H1 (cell line): ENCODE data around the gene PTPN3. TPM values are rescaled to one million over a fixed set of nuclear protein-coding genes. Genes with fewer than 3 reads are reported as not detected.

ENCODE experiments used
- KDM5A ChIP-seq: fragments of 200-600 bp; IDR thresholded peaks from 2 replicates; pipeline ENCODE4 v1.7.1; 2012; ENCODE audit warnings: mild to moderate bottlenecking, low read length, inconsistent platforms, mixed read lengths
- polyA plus RNA-seq, 7 experiments: library from polyadenylated mRNA; depleted of rRNA in 3 of 7; stranded (reverse) in 5 of 7; unstranded in 2 of 7; fragments of >200 nt in 5 of 7; fragments of 200-250 nt in 2 of 7; gene quantifications; 1 replicate in 5 of 7; 2 replicates in 1 of 7; 4 replicates in 1 of 7; pipeline versions ENCODE4 v1.2.1 to v1.2.3, GENCODE V29; 2011 to 2013; ENCODE audit warnings: missing spikeins in 2 of 7, mixed read lengths in 2 of 7
- total RNA-seq: library from RNA; stranded (reverse); fragmentation: NEBNext Ultra II Directional; extraction: Animal tissue kit (Norgen Biotek cat#: 25700); gene quantifications from 2 replicates; pipeline ENCODE4 v1.2.1, GENCODE V29; 2021
- TF ChIP-seq, protein P1 (sequence below): fragments of 300-600 bp; sonication (generic); IDR thresholded peaks from 2 replicates; pipeline ENCODE4 v1.7.1; 2012; ENCODE audit warnings: low read length, moderate library complexity, mild to moderate bottlenecking, inconsistent platforms; ENCODE audit not compliant: insufficient replicate concordance

PTPN3 gene
- total and polyA plus RNA-seq, 2 of the 8 experiments (the other 6 are each of a cell fraction or from before 2014, with no cell fraction given): 2.9 to 3.7 TPM

DNA sequence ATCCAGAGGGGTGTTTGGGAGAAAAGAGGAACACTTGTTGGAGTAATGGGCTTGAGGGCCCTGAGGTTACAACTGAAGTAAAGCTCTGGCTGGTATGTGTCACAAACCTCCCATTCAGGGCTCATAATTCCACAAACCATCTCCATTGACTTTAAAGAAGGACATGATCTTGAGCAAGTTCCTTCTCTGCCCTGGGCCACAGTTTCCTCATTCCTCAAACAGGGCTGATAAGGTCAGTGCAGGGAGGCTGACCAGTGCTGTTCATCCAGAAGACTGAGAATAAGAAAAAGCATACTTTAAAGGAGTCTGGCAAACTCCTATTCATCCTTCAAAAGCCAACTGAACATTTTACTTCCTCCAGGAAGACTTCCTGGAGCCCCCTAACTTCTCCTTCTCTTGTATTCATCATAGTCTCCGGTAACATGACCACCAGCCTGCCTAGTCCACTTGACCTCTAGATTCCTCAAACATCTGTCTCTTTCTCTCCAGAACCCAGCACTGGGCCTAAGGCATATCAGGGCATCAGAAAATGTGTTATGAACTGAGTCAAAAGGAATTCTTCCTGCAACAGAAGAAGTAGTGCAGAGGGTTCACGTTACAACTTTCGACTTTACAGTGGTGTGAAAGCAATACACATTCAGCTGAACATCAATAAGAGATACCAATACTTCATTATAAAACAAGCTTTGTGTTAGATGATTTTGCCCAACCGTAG, 20.7 kb upstream of the PTPN3 start (continued):
- TF ChIP-seq, protein P1, sequence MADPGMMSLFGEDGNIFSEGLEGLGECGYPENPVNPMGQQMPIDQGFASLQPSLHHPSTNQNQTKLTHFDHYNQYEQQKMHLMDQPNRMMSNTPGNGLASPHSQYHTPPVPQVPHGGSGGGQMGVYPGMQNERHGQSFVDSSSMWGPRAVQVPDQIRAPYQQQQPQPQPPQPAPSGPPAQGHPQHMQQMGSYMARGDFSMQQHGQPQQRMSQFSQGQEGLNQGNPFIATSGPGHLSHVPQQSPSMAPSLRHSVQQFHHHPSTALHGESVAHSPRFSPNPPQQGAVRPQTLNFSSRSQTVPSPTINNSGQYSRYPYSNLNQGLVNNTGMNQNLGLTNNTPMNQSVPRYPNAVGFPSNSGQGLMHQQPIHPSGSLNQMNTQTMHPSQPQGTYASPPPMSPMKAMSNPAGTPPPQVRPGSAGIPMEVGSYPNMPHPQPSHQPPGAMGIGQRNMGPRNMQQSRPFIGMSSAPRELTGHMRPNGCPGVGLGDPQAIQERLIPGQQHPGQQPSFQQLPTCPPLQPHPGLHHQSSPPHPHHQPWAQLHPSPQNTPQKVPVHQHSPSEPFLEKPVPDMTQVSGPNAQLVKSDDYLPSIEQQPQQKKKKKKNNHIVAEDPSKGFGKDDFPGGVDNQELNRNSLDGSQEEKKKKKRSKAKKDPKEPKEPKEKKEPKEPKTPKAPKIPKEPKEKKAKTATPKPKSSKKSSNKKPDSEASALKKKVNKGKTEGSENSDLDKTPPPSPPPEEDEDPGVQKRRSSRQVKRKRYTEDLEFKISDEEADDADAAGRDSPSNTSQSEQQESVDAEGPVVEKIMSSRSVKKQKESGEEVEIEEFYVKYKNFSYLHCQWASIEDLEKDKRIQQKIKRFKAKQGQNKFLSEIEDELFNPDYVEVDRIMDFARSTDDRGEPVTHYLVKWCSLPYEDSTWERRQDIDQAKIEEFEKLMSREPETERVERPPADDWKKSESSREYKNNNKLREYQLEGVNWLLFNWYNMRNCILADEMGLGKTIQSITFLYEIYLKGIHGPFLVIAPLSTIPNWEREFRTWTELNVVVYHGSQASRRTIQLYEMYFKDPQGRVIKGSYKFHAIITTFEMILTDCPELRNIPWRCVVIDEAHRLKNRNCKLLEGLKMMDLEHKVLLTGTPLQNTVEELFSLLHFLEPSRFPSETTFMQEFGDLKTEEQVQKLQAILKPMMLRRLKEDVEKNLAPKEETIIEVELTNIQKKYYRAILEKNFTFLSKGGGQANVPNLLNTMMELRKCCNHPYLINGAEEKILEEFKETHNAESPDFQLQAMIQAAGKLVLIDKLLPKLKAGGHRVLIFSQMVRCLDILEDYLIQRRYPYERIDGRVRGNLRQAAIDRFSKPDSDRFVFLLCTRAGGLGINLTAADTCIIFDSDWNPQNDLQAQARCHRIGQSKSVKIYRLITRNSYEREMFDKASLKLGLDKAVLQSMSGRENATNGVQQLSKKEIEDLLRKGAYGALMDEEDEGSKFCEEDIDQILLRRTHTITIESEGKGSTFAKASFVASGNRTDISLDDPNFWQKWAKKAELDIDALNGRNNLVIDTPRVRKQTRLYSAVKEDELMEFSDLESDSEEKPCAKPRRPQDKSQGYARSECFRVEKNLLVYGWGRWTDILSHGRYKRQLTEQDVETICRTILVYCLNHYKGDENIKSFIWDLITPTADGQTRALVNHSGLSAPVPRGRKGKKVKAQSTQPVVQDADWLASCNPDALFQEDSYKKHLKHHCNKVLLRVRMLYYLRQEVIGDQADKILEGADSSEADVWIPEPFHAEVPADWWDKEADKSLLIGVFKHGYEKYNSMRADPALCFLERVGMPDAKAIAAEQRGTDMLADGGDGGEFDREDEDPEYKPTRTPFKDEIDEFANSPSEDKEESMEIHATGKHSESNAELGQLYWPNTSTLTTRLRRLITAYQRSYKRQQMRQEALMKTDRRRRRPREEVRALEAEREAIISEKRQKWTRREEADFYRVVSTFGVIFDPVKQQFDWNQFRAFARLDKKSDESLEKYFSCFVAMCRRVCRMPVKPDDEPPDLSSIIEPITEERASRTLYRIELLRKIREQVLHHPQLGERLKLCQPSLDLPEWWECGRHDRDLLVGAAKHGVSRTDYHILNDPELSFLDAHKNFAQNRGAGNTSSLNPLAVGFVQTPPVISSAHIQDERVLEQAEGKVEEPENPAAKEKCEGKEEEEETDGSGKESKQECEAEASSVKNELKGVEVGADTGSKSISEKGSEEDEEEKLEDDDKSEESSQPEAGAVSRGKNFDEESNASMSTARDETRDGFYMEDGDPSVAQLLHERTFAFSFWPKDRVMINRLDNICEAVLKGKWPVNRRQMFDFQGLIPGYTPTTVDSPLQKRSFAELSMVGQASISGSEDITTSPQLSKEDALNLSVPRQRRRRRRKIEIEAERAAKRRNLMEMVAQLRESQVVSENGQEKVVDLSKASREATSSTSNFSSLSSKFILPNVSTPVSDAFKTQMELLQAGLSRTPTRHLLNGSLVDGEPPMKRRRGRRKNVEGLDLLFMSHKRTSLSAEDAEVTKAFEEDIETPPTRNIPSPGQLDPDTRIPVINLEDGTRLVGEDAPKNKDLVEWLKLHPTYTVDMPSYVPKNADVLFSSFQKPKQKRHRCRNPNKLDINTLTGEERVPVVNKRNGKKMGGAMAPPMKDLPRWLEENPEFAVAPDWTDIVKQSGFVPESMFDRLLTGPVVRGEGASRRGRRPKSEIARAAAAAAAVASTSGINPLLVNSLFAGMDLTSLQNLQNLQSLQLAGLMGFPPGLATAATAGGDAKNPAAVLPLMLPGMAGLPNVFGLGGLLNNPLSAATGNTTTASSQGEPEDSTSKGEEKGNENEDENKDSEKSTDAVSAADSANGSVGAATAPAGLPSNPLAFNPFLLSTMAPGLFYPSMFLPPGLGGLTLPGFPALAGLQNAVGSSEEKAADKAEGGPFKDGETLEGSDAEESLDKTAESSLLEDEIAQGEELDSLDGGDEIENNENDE: no peak
- TF ChIP-seq KDM5A: no peak
